SK-MEL-5 (cell line): Measurements from ENCODE around the gene FRRS1. TPM values are rescaled to one million over a fixed set of nuclear protein-coding genes. Genes with fewer than 3 reads are reported as not detected.
"Not testable (repeated sequence)": the region's sequence is repeated elsewhere in the genome, so short reads cannot be mapped to it uniquely, and the experiment has no call there.

ENCODE experiments used
- DNase-seq: peaks from one replicate; pipeline ENCODE4 v3.0.0-alpha.2; 2016; ENCODE audit warnings: low read depth, low spot score
- in situ Hi-C: cut with HindIII; loops from 2 replicates; pipeline ENCODE4 v1.10.0; 2016; ENCODE audit warnings: low sequenced_read_pairs, high pct_unique_total_duplicates, low pct_unique_long_range_greater_than_20kb
- total RNA-seq: library from RNA; depleted of rRNA; stranded (reverse); fragments of >200 nt; shearing (Covaris generic); gene quantifications from 2 replicates; pipeline ENCODE4 v1.2.3, GENCODE V29; 2014

Gene FRRS1
- total RNA-seq, 1 experiment from 2014 or later, result 7.6 TPM

DNA sequence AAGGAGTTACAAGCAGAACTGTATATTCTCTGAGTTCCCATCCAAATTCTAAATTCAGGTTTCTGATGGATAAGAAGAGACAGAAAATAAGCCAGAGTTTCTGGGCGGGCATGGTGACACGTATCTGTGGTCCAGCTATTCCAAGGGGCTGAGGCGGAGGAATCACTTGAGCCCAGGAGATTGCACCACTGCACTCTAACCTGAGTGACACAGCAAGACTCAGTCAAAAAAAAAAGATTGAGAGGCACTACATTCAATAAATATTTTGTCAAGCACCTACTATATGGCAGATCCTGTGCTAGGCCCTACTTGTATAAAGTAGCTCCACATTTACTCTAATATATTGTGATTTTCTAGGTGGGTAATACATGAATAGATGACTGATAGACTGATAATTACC, 6.4 kb upstream of the FRRS1 start:
- DNase-seq, result no peak
- in situ Hi-C loops, result no loop called here

DNA sequence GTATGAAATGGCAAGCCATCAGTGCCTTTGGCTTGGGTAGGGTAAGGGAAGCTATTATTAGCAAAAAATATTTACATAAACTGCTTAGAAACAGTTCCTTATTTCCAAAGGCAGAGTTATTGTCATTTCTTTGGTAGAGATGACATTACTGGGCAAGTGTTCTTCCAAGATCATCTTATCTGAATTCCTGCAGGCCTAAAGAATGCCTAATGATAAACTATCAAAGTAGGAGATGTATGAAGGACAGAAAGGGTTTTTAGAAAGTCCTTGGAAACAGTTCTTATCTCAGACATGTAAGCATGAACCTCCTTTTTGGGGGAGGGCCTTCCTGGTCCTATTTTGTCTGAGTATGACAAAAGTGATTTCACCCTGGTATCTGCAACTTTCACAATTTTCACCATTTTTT, 5.1 kb upstream of the FRRS1 start:
- in situ Hi-C loops, result no loop called here
- no peak for DNase-seq

GRCh38 chr1:99768524-99769245, 2.2 kb upstream of the FRRS1 start:
- in situ Hi-C loops, result no loop called here

DNA sequence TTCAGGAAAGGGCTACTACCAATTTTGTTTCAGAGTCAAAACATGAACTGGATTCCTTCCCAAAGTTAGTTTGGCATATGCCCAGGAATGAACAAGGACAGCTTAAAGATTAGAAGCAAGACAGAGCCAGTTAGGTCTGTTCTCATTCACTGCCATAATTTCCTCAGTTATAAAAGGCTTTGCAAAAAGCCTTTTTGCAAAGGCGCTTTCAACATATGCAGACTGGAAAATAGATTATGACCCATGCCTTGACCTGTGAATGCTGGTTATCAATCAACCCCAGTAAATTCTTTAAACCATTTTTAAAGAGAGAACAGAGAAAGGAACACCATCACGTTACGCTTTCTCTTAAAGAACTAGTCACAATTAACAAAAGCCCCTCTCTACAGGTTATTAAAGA, 1.7 kb upstream of the FRRS1 start:
- DNase-seq, result no peak
- in situ Hi-C loops, result no loop called here

More at GRCh38 chr1:99768524-99769245, 2.2 kb upstream of the FRRS1 start:
- DNase-seq, result no peak

GRCh38 chr1:99764909-99765308, 1.5 kb downstream of the FRRS1 start:
- in situ Hi-C loops, result no loop called here
- no peak for DNase-seq

DNA sequence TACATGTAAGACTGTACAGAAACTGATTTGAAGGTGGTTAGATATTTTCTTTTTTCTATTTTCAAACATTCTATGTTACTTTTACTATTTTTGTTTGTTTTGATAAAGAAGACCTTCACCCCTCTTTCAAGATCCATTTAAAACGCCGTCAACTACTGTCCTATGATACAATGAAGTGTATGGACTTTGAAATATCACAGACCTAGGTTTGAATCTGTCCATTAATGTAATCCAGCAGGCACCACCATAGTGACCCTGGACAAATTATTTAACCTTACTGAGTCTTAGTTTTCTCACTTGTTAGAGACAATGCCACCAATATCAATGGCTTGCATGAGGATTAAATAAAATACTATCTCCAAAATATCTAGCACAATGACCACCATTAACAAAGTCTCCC, 2.0 kb downstream of the FRRS1 start:
- DNase-seq, result no peak
- in situ Hi-C loops, result no loop called here

- in situ Hi-C loops, result no loop called here
- DNase-seq, result no peak
These were observed 2.5 kb downstream of the FRRS1 start for GRCh38 chr1:99763956-99764355.

DNA sequence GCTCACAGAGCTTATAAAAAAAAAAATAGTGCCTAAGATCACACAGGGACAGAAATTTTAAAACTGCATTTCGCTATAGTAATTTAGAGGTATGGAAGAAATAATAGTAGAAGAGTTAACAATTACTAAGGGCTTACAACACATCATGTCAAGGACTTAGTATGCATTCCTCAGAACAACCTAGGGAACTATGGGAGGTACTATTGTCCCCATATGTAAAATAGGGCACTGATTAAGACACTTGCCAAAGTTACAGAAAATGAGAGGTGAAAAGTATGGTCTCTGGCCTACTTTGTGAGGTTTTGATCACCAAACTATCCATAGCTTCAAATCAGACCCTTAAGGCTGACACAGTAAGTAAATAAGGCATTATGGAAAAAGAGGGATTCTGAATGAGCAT, 4.7 kb downstream of the FRRS1 start:
- in situ Hi-C loops, result no loop called here
- no peak for DNase-seq

DNA sequence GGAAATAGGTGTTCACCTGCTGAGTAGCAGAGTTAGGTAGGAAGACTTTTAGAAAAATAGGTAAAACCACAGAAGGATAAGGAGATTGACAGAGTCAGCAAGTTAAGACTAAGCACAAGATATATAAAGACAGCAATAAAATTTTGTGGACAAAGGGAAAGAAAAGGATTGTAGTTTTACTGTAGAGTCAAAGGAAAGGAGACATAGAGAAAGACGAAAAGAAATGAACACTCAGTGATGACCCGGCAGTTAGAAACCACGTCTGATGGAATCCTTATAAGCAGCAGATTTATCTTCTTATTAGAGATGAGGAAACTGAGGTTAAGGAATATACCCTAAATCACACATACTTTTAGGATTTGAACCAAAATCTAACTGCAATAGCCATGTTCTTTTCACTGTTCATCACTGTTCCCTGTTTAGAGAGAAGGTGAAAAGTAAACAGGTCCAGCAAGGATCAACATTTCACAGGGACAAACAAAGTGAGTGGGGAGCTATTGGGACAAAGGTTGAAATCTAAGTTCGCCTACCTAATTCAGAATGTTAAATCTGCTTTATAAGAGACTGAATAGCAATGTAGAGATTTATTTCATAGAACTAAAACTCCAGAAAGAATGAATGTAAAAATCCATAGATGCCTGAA, 6.8 kb downstream of the FRRS1 start:
- in situ Hi-C loops, result no loop called here
- DNase-seq, result no peak

DNA sequence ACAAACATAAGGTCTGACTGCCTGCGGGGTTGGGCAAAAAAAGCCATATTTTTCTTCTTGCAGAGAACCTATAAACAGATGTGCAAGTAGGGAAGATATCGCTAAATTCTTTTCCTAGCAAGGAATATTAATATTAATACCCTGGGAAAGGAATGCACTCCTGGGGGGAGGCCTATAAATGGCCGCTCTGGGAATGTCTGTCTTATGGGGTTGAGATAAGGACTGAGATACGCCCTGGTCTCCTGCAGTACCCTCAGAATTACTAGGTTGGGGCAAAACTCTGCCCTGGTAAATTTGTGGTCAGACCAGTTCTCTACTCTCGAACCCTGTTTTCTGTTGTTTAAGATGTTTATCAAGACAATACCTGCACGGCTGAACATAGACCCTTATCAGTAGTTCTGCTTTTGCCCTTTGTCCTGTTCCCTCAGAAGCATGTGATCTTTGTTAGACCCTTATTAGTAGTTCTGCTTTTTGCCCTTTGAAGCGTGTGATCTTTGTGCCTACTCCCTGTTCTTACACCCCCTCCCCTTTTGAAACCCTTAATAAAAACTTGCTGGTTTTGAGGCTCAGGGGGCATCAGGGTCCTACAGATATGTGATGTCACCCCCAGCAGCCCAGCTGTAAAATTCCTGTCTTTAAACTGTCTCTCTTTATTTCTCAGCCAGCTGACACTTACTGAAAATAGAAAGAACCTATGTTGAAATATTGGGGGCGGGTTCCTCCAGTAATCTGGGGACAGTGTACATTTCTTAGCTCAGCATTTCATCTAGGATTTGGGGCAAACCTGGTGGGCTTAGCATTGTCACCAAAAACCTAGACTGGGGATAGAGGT, 7.5 kb downstream of the FRRS1 start:
- in situ Hi-C loops, DNase-seq: not testable (repeated sequence)

GRCh38 chr1:99758073-99758511, 8.3 kb downstream of the FRRS1 start:
- in situ Hi-C loops, result no loop called here
- DNase-seq, result no peak

DNA sequence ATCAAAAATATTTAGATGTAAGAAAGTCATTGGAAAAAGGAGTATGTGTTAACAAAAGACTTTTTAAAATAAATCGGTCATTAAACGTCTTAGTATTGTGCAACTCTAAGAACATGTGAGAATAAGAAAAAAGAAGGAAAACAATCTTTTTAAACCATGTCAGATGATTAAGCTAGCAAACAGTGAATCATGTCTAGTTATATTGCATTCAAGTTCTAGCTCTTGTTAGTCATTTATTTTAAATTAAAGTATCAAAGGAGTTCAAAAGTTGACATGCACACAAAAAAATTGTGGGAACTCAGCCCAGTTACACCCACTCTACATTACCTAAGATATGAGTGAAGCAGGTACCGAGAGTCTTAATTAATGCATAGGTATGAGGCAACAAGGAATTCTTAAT, 9.8 kb downstream of the FRRS1 start:
- in situ Hi-C loops, result no loop called here
- DNase-seq, result no peak

DNA sequence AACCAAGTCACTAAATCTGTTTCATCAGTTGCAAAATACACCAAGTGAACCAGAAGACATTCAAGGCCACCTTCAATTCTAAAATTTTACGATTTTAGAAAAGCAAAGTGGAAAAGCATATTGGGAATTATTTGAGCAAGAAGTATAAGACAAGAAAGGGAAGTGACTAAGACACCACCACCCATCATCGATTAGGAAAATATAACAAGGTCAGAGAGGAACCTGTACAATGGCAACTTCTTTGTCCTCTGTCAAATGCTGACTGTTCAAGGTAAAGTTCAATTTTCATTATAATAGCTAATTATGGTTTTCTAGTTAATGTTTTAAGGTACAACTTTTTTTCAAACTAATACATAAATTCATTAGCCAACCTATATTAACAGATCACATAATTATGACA, 10.8 kb downstream of the FRRS1 start:
- DNase-seq, result no peak
- in situ Hi-C loops, result no loop called here

- in situ Hi-C loops, result no loop called here
- DNase-seq, result no peak
These were observed 11.7 kb downstream of the FRRS1 start for GRCh38 chr1:99754697-99755096.

DNA sequence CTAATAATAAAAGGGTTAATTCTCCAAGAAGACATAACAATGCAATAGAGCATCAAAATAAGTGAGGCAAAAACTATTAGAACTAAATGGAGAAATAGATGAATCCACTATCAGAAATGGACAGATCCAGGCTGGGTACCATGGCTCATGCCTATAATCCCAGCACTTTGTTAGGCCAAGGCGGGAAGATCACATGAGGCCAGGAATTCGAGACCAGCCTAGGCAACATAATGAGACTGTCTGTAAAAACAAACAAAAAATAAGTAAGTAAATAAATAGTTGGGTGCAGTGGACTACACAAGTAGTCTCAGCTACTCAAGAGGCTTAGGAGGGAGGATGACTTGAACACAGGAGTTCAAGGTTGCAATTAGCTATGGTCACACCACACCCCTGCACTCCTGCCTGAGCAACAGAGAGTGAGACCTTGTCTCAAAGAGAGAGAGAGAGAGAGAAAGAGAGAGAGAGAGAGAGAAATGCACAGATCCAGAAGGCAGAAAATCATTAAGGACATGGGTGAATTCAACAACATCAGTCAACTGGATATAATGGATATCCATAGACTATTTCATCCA, 12.3 kb downstream of the FRRS1 start:
- in situ Hi-C loops, result no loop called here

GRCh38 chr1:99751877-99752504, 14.4 kb downstream of the FRRS1 start:
- no peak for DNase-seq
- in situ Hi-C loops, result no loop called here

More for the DNA sequence above, 12.3 kb downstream of the FRRS1 start:
- no peak for DNase-seq

GRCh38 chr1:99749504-99750347, 16.7 kb downstream of the FRRS1 start:
- no peak for DNase-seq
- in situ Hi-C loops, result no loop called here
